Aorta (tissue), 5 donors: ENCODE results near the gene DCPS. TPM values are rescaled to one million over a fixed set of nuclear protein-coding genes. Genes with fewer than 3 reads are reported as not detected.
A peak's percentile ranks its signal among the peaks of the same experiment; 100 is the strongest.

Experiments
- ATAC-seq: fragments of 200-7000 bp; cut with Tn5 transposase; one replicate; pipeline ENCODE4 v1.9.1; 2022; ENCODE audit warnings: moderate library complexity; ENCODE audit not compliant: low FRiP score
- DNase-seq, 2 donors: peaks; one replicate each; pipeline ENCODE4 v3.0.0-alpha.2; 2020
- H3K27ac ChIP-seq, 2 donors: one replicate each; pipeline ENCODE4 v1.5.1; 2013; ENCODE audit warnings: low read length in 2 of 2, mild to moderate bottlenecking in 2 of 2, moderate library complexity in 2 of 2, control low read depth in 1 of 2, inconsistent platforms in 1 of 2, low read depth in 1 of 2
- H3K27me3 ChIP-seq, 2 donors: one replicate each; pipeline ENCODE4 v1.6.1; 2013; ENCODE audit warnings: control low read depth in 1 of 2, low read length in 1 of 2, mild to moderate bottlenecking in 1 of 2, moderate library complexity in 1 of 2; ENCODE audit not compliant: insufficient read depth in 2 of 2, control insufficient read depth in 1 of 2
- H3K36me3 ChIP-seq, 2 donors: one replicate each; pipeline ENCODE4 v1.6.1; 2013; ENCODE audit warnings: control low read depth in 1 of 2, low read length in 1 of 2, mild to moderate bottlenecking in 1 of 2; ENCODE audit not compliant: insufficient read depth in 2 of 2, control insufficient read depth in 1 of 2
- H3K4me1 ChIP-seq, 2 donors: one replicate each; pipeline ENCODE4 v1.6.1; 2013; ENCODE audit warnings: low read length in 2 of 2, control low read depth in 1 of 2, mild to moderate bottlenecking in 1 of 2, moderate library complexity in 1 of 2; ENCODE audit not compliant: insufficient read depth in 2 of 2, control insufficient read depth in 1 of 2
- H3K4me3 ChIP-seq, 2 donors: one replicate each; pipeline ENCODE4 v1.5.1; 2013; ENCODE audit warnings: low read length in 2 of 2, control low read depth in 1 of 2, mild to moderate bottlenecking in 1 of 2
- H3K9me3 ChIP-seq: one replicate; pipeline ENCODE4 v1.6.1; 2013; ENCODE audit warnings: mild to moderate bottlenecking, low read length; ENCODE audit not compliant: control insufficient read depth
- WGBS, 2 donors: extraction: QIAGEN DNeasy Blood & Tissue Kit; methylation state at CpG; one replicate each; pipeline ENCODE4 v1.1.7; 2013; 5-methylcytosine and 5-hydroxymethylcytosine counted together
- intact Hi-C, 2 donors: fragments of 100-400 bp; cut with DNase I; formaldehyde crosslinking; loops; one replicate each; pipeline versions ENCODE4 v1.14.2 to v1.15.0; 2022
- polyA plus RNA-seq, 2 donors: library from polyadenylated mRNA; stranded (reverse); fragments of 200-250 nt; gene quantifications; one replicate each; pipeline ENCODE4 v1.2.3, GENCODE V29; 2013
- total RNA-seq, 2 donors: library from RNA; stranded (reverse); fragmentation: NEBNext Ultra II Directional; extraction: Animal tissue kit (Norgen Biotek cat#: 25700); gene quantifications; one replicate each; pipeline ENCODE4 v1.2.1, GENCODE V29; 2021
- donor health status: healthy with polysubstance abuse.
- donor health status: Bipolar disorder and iron deficiency.
- donor health status: DM: no; HTN: no; CAD: no.
- donor health status: DM: no; HTN: no; CAD: no.
- donor health status: DM: yes; HTN: yes; CAD: no.

Gene DCPS
- total and polyA plus RNA-seq, 4 donors: 7.9 to 9.9 (median 9.3) TPM

- Histone ChIP-seq H3K27ac (no peak overlapping the region), H3K4me1 (no peaks in the 10 kb centered on the region), H3K9me3 (no peaks in the 10 kb centered on the region), H3K27me3 (no peaks in the 10 kb centered on the region), H3K36me3 (peaks cover 0 to 2% of the 10 kb centered on the region in 2 donors), H3K4me3 (no peak overlapping the region)
- intact Hi-C loops: no loop called here
- ATAC-seq: no peak
- peak; percentile 27 to 67 for DNase-seq
- 89 to 93% methylated on average over 6 of the region's 6 CpGs for WGBS, 2 donors
Measured at GRCh38 chr11:126334659-126335462, 31.0 kb downstream of the DCPS start.

GRCh38 chr11:126335463-126335760 lies 31.6 kb downstream of the DCPS start:
- H3K4me1 ChIP-seq: no peaks in the 10 kb centered on the region
- no peak overlapping the region for H3K27ac ChIP-seq
- no peaks in the 10 kb centered on the region for H3K9me3 ChIP-seq
- 81 to 82% methylated on average over 5 of the region's 5 CpGs for WGBS, 2 donors
- intact Hi-C loops: no loop called here
- no peaks in the 10 kb centered on the region for H3K27me3 ChIP-seq
- peaks cover 0 to 2% of the 10 kb centered on the region in 2 donors for H3K36me3 ChIP-seq
- ATAC-seq (no peak), DNase-seq (peak in 1 of 2 donors; percentile 26)
- no peak overlapping the region for H3K4me3 ChIP-seq

- no peaks in the 10 kb centered on the region for H3K27me3 ChIP-seq
- no peaks in the 10 kb centered on the region for H3K4me1 ChIP-seq
- peaks cover 0 to 2% of the 10 kb centered on the region in 2 donors for H3K36me3 ChIP-seq
- no peak overlapping the region for H3K27ac ChIP-seq
- peak in 1 of 2 donors; percentile 6 for DNase-seq
- no peak overlapping the region for H3K4me3 ChIP-seq
- no peak for ATAC-seq
- intact Hi-C loops: no loop called here
- WGBS, 2 donors: 87 to 88% methylated on average over 8 of the region's 8 CpGs
- no peaks in the 10 kb centered on the region for H3K9me3 ChIP-seq
Measured at GRCh38 chr11:126336138-126336541, 32.3 kb downstream of the DCPS start.

- DNase-seq (peak; percentile 36 to 63), ATAC-seq (no peak)
- Histone ChIP-seq H3K9me3 (no peaks in the 10 kb centered on the region), H3K36me3 (peaks cover 0 to 2% of the 10 kb centered on the region in 2 donors), H3K27ac (no peak overlapping the region), H3K27me3 (no peaks in the 10 kb centered on the region), H3K4me3 (no peak overlapping the region), H3K4me1 (no peaks in the 10 kb centered on the region)
- 76 to 81% methylated on average over 9 of the region's 9 CpGs for WGBS, 2 donors
- intact Hi-C loops: no loop called here
Measured at GRCh38 chr11:126336671-126337101, 32.8 kb downstream of the DCPS start.

GRCh38 chr11:126337126-126337473 lies 33.2 kb downstream of the DCPS start:
- intact Hi-C loops: no loop called here
- Histone ChIP-seq H3K4me1 (no peaks in the 10 kb centered on the region), H3K9me3 (no peaks in the 10 kb centered on the region), H3K27me3 (no peaks in the 10 kb centered on the region), H3K27ac (no peak overlapping the region), H3K4me3 (no peak overlapping the region), H3K36me3 (peaks cover 0 to 2% of the 10 kb centered on the region in 2 donors)
- WGBS, 2 donors: 88% methylated on average over 4 of the region's 4 CpGs
- peak in 1 of 2 donors; percentile 27 for DNase-seq
- ATAC-seq: no peak

GRCh38 chr11:126337474-126338241 lies 33.8 kb downstream of the DCPS start:
- Histone ChIP-seq H3K4me3 (no peak overlapping the region), H3K27ac (no peak overlapping the region), H3K9me3 (no peaks in the 10 kb centered on the region), H3K4me1 (no peaks in the 10 kb centered on the region), H3K27me3 (no peaks in the 10 kb centered on the region), H3K36me3 (no peaks in the 10 kb centered on the region)
- ATAC-seq (no peak), DNase-seq (peak; percentile 44 to 68)
- WGBS, 2 donors: 84 to 89% methylated on average over 15 of the region's 15 CpGs
- intact Hi-C loops: no loop called here

- ATAC-seq (no peak), DNase-seq (peak; percentile 40)
- 86 to 87% methylated on average over 7 of the region's 7 CpGs for WGBS, 2 donors
- Histone ChIP-seq H3K9me3 (no peaks in the 10 kb centered on the region), H3K27me3 (no peaks in the 10 kb centered on the region), H3K4me3 (no peak overlapping the region), H3K36me3 (peaks cover 0 to 1% of the 10 kb centered on the region in 2 donors), H3K27ac (no peak overlapping the region), H3K4me1 (no peaks in the 10 kb centered on the region)
- intact Hi-C loops: no loop called here
Measured at GRCh38 chr11:126338346-126339055, 34.6 kb downstream of the DCPS start.

- no peak overlapping the region for H3K4me3 ChIP-seq
- DNase-seq (peak; percentile 17 to 39), ATAC-seq (no peak)
- intact Hi-C loops: no loop called here
- 79 to 83% methylated on average over 15 of the region's 15 CpGs for WGBS, 2 donors
- no peaks in the 10 kb centered on the region for H3K27me3 ChIP-seq
- H3K27ac ChIP-seq: no peak overlapping the region
- H3K4me1 ChIP-seq: no peaks in the 10 kb centered on the region
- H3K9me3 ChIP-seq: no peaks in the 10 kb centered on the region
- H3K36me3 ChIP-seq: peaks cover 0 to 2% of the 10 kb centered on the region in 2 donors
Measured at GRCh38 chr11:126339073-126339862, 35.4 kb downstream of the DCPS start.
